HepG2 (cell line): ENCODE results near the gene SLC25A10. TPM values are rescaled to one million over a fixed set of nuclear protein-coding genes. Genes with fewer than 3 reads are reported as not detected.
A peak's percentile ranks its signal among the peaks of the same experiment; 100 is the strongest.

Experiments used
- EEA1 ChIP-seq: sonication (generic); formaldehyde crosslinking; IDR thresholded peaks from 2 replicates; pipeline ENCODE4 v1.5.1; 2020; ENCODE audit warnings: mild to moderate bottlenecking, missing genetic modification reagents, borderline replicate concordance
- FOXP4 ChIP-seq: sonication (generic); formaldehyde crosslinking; IDR thresholded peaks from 2 replicates; pipeline ENCODE4 v1.4.0; 2020; ENCODE audit warnings: missing genetic modification reagents
- KDM1A ChIP-seq: IDR thresholded peaks from 2 replicates; pipeline ENCODE4 v1.6.1; 2016; ENCODE audit warnings: missing compliant biosample characterization
- MIER3 ChIP-seq: IDR thresholded peaks from 2 replicates; pipeline ENCODE4 v1.6.1; 2016; ENCODE audit warnings: missing compliant biosample characterization, borderline replicate concordance
- NFATC3 ChIP-seq: sonication (generic); formaldehyde crosslinking; IDR thresholded peaks from 2 replicates; pipeline ENCODE4 v1.5.1; 2020; ENCODE audit warnings: mild to moderate bottlenecking, missing genetic modification reagents
- RAD51 ChIP-seq: fragments of 450-650 bp; IDR thresholded peaks from 2 replicates; pipeline ENCODE4 v1.6.1; 2016; ENCODE audit warnings: borderline replicate concordance
- SKI ChIP-seq: fragments of 450-650 bp; IDR thresholded peaks from one replicate; pipeline ENCODE4 v1.6.1; 2018; ENCODE audit warnings: mild to moderate bottlenecking; ENCODE audit not compliant: partially characterized antibody
- SRSF4 ChIP-seq: fragments of 200-400 bp; formaldehyde crosslinking; IDR thresholded peaks from one replicate; pipeline ENCODE4 v1.6.1; 2018; ENCODE audit warnings: mild to moderate bottlenecking, low read depth, low read length, moderate library complexity; ENCODE audit not compliant: poor library complexity, severe bottlenecking
- TEF ChIP-seq: sonication (generic); formaldehyde crosslinking; IDR thresholded peaks from 2 replicates; pipeline ENCODE4 v1.5.0; 2020; ENCODE audit warnings: missing genetic modification reagents
- TRAFD1 ChIP-seq: sonication (generic); formaldehyde crosslinking; IDR thresholded peaks from 2 replicates; pipeline ENCODE4 v1.5.1; 2020; ENCODE audit warnings: missing genetic modification reagents, mild to moderate bottlenecking, borderline replicate concordance
- ZNF224 ChIP-seq: sonication (generic); formaldehyde crosslinking; IDR thresholded peaks from 2 replicates; pipeline ENCODE4 v1.5.0; 2020; ENCODE audit warnings: mild to moderate bottlenecking, missing genetic modification reagents
- ZNF546 ChIP-seq: sonication (generic); formaldehyde crosslinking; conservative IDR thresholded peaks from 2 replicates; pipeline ENCODE4 v1.8.1; 2023; ENCODE audit warnings: mild to moderate bottlenecking, missing genetic modification reagents
- ZNF607 ChIP-seq: sonication (generic); formaldehyde crosslinking; IDR thresholded peaks from 2 replicates; pipeline ENCODE4 v1.5.1; 2020; ENCODE audit warnings: missing genetic modification reagents, mild to moderate bottlenecking, borderline replicate concordance
- ZNF687 ChIP-seq: sonication (generic); formaldehyde crosslinking; IDR thresholded peaks from 2 replicates; pipeline ENCODE4 v1.5.1; 2020; ENCODE audit warnings: mild to moderate bottlenecking, missing genetic modification reagents, moderate library complexity
- ZNF773 ChIP-seq: sonication (generic); formaldehyde crosslinking; IDR thresholded peaks from 2 replicates; pipeline ENCODE4 v1.4.0; 2020; ENCODE audit warnings: missing genetic modification reagents, borderline replicate concordance
- ZNF883 ChIP-seq: sonication (generic); formaldehyde crosslinking; IDR thresholded peaks from 2 replicates; pipeline ENCODE4 v1.5.1; 2020; ENCODE audit warnings: mild to moderate bottlenecking, missing genetic modification reagents; ENCODE audit errors: not compliant biosample characterization
- polyA plus RNA-seq, 8 experiments: library from polyadenylated mRNA; depleted of rRNA in 3 of 8; stranded (reverse) in 7 of 8; unstranded in 1 of 8; fragments of >200 nt; fragmentation: Illumina TruSeq in 4 of 8; extraction: Trizol in 4 of 8; gene quantifications; 2 replicates each; pipeline versions ENCODE4 v1.2.1 to v1.2.3, GENCODE V29; 2011 to 2016; ENCODE audit warnings: low read depth in 4 of 8, missing spikeins in 1 of 8, mixed read lengths in 1 of 8; ENCODE audit not compliant: insufficient read depth in 1 of 8
- total RNA-seq, 5 experiments: library from RNA; depleted of rRNA; stranded (reverse); fragments of >200 nt; fragmentation: Illumina TruSeq; extraction: Trizol; gene quantifications; 2 replicates each; pipeline ENCODE4 v1.2.3, GENCODE V29; 2016; ENCODE audit warnings: low read depth in 1 of 5
- TF ChIP-seq, protein P1 (sequence below): sonication (generic); formaldehyde crosslinking; IDR thresholded peaks from 2 replicates; pipeline ENCODE4 v1.5.1; 2020; ENCODE audit warnings: missing genetic modification reagents, mild to moderate bottlenecking, borderline replicate concordance

SLC25A10 gene
- total and polyA plus RNA-seq, 2 of the 13 experiments (the other 11 are each of a cell fraction or from before 2014, with no cell fraction given) = 46.5 to 140 TPM

DNA sequence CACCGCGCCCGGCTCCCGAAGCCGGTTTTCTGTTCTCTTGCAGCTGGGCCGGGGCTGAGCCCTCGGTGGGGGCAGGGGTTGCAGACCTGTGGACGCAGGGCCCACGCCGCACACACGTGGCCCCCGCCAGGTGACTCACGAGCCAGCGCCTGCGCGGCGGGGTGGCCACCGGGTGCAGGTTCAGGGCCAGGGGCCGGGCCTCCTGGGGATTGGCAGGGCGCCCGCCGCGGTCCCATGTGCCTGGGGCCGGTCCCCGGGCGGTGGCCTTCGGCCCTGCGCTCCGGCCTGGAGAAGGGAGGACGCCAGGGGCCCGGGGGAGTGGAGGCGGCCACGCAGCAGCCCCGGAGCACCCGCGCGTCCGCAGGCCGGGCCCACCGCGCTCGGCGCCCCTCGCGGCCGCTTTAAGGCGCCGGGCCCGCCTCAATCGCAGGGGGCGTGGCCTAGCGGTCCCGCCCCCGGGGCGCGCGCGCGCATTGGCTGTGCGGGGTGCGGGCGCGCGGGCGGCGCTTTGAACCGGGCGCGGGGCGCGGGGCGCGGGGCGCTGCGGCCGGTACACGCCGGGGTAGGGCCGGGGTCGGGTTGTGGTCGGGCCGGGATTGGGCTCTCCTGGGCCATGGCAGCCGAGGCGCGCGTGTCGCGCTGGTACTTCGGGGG, at the start of gene SLC25A10 (continued):
- TF ChIP-seq SRSF4 = peak; percentile 75
- TF ChIP-seq RAD51 = no peak
- TF ChIP-seq NFATC3 (CRISPR knock-in tag) = peak; percentile 86; the same call in 1 of the 2 replicates
- TF ChIP-seq EEA1 (CRISPR knock-in tag) = peak; percentile 97; the same call in 1 of the 2 replicates
- peak; percentile 95 for TF ChIP-seq ZNF224
- peak; percentile 98 for TF ChIP-seq MIER3
- peak; percentile 91; the same call in 1 of the 2 replicates for TF ChIP-seq TEF (CRISPR knock-in tag)
- TF ChIP-seq, protein P1, sequence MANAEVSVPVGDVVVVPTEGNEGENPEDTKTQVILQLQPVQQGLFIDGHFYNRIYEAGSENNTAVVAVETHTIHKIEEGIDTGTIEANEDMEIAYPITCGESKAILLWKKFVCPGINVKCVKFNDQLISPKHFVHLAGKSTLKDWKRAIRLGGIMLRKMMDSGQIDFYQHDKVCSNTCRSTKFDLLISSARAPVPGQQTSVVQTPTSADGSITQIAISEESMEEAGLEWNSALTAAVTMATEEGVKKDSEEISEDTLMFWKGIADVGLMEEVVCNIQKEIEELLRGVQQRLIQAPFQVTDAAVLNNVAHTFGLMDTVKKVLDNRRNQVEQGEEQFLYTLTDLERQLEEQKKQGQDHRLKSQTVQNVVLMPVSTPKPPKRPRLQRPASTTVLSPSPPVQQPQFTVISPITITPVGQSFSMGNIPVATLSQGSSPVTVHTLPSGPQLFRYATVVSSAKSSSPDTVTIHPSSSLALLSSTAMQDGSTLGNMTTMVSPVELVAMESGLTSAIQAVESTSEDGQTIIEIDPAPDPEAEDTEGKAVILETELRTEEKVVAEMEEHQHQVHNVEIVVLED (CRISPR knock-in tag) = peak; percentile 85
- TF ChIP-seq ZNF883 = peak; percentile 100
- TF ChIP-seq ZNF607 = peak; percentile 100
- TF ChIP-seq ZNF546 (CRISPR knock-in tag) = peak; percentile 99
- TF ChIP-seq FOXP4 (CRISPR knock-in tag) = peak; percentile 83
- TF ChIP-seq SKI = peak; percentile 89
- no peak for TF ChIP-seq TRAFD1 (CRISPR knock-in tag)
- peak; percentile 95 for TF ChIP-seq ZNF687 (CRISPR knock-in tag)
- peak; percentile 58; the same call in 1 of the 2 replicates for TF ChIP-seq KDM1A (CRISPR knock-in tag)
- TF ChIP-seq ZNF773 (CRISPR knock-in tag) = peak; percentile 99
